Measurements from ENCODE around the gene CROCC. TPM values are rescaled to one million over a fixed set of nuclear protein-coding genes. Genes with fewer than 3 reads are reported as not detected.
"Not testable (repeated sequence)": the region's sequence is repeated elsewhere in the genome, so short reads cannot be mapped to it uniquely, and the experiment has no call there.

The CROCC gene
- total and polyA plus RNA-seq, 2 experiments from 2014 or later, result 15.1 to 106 TPM

- H3K4me3 ChIP-seq; H3K4me1 ChIP-seq (ENCODE audit: insufficient read depth); H3K4me2 ChIP-seq; H3K4me1 Mint-ChIP-seq; H3K27ac ChIP-seq (ENCODE audit: low read depth); H3K9me3 Mint-ChIP-seq; H2AFZ ChIP-seq; H3K9me2 ChIP-seq (ENCODE audit: insufficient read depth); H3K27me3 ChIP-seq (ENCODE audit: insufficient read depth); H3K27ac Mint-ChIP-seq; H3F3A ChIP-seq (replicated peaks; ENCODE audit: low read depth); DNase-seq (ENCODE audit: low spot score); H3K27me3 Mint-ChIP-seq (ENCODE audit: insufficient read depth, low read depth, poor library complexity); H3K79me2 ChIP-seq (replicated peaks; ENCODE audit: insufficient read depth); H3K4me3 Mint-ChIP-seq; H4K20me1 ChIP-seq (replicated peaks; ENCODE audit: insufficient read depth); ATAC-seq: not testable (repeated sequence)
- H3K36me3 Mint-ChIP-seq (ENCODE audit: low read depth), result peaks cover 21% of the 10 kb centered on the region
- H3K36me3 ChIP-seq (ENCODE audit: insufficient read depth), result peaks cover 17% of the 10 kb centered on the region; the same call in 1 of the 2 replicates
Measured at GRCh38 chr1:16952376-16952775, 30.6 kb downstream of the CROCC start.

- Mint-ChIP-seq H3K9me3 (no peaks in the 10 kb centered on the region; the same call in 2 of the 3 replicates), H3K27ac (no peak overlapping the region), H3K36me3 (ENCODE audit: low read depth) (peaks cover 17% of the 10 kb centered on the region), H3K27me3 (ENCODE audit: insufficient read depth, low read depth, poor library complexity) (peaks cover 5% of the 10 kb centered on the region), H3K4me3 (no peak overlapping the region), H3K4me1 (no peaks in the 10 kb centered on the region)
- Histone ChIP-seq H3K27me3 (ENCODE audit: insufficient read depth) (no peaks in the 10 kb centered on the region), H3K9me2 (ENCODE audit: insufficient read depth) (no peaks in the 10 kb centered on the region), H3K27ac (ENCODE audit: low read depth) (no peak overlapping the region), H3K79me2 (replicated peaks; ENCODE audit: insufficient read depth) (no peaks in the 10 kb centered on the region), H2AFZ (no peak overlapping the region), H3K36me3 (ENCODE audit: insufficient read depth) (peaks cover 9% of the 10 kb centered on the region; the same call in 1 of the 2 replicates), H3K4me1 (ENCODE audit: insufficient read depth) (no peaks in the 10 kb centered on the region), H4K20me1 (replicated peaks; ENCODE audit: insufficient read depth) (no peaks in the 10 kb centered on the region), H3F3A (replicated peaks; ENCODE audit: low read depth) (peaks cover 6% of the 10 kb centered on the region; the same call in 1 of the 2 replicates), H3K4me3 (no peak overlapping the region), H3K4me2 (no peak overlapping the region)
- DNase-seq (ENCODE audit: low spot score) (no peak), ATAC-seq (no peak)
- no peak for TF ChIP-seq CTCF (conservative IDR thresholded peaks at IDR 0.05; ENCODE audit: low read depth in 2 of 2)
- TF ChIP-seq STAT1 (IDR thresholded peaks at IDR 0.05; ENCODE audit: unreplicated experiment), result no peak
- TF ChIP-seq REST (IDR thresholded peaks at IDR 0.05; ENCODE audit: unreplicated experiment), result no peak
- TF ChIP-seq ZNF331 (CRISPR knock-in tag; IDR thresholded peaks at IDR 0.05; ENCODE audit: low read depth), result no peak
- no peak for TF ChIP-seq EZH2phosphoT487 (IDR thresholded peaks at IDR 0.05; ENCODE audit: unreplicated experiment)
- TF ChIP-seq ZNF114 (CRISPR knock-in tag; IDR thresholded peaks at IDR 0.05), result no peak
- TF ChIP-seq POLR2AphosphoS5 (IDR thresholded peaks at IDR 0.05; ENCODE audit: low read depth), result no peak
- TF ChIP-seq ZNF462 (CRISPR knock-in tag; IDR thresholded peaks at IDR 0.05), result no peak
- TF ChIP-seq NANOG (IDR thresholded peaks at IDR 0.05; ENCODE audit: borderline replicate concordance), result no peak
Measured at GRCh38 chr1:16954579-16954978, 32.8 kb downstream of the CROCC start.
